ENCODE data around the gene MORC1. TPM values are rescaled to one million over a fixed set of nuclear protein-coding genes. Genes with fewer than 3 reads are reported as not detected.

MORC1 gene
- total RNA-seq, 2 experiments from 2014 or later, result not detected

GRCh38 chr3:108976058-108976457 lies 141.9 kb downstream of the MORC1 start:
- no TSS peak for BruUV-seq (replicated peaks)
- DNase-seq (ENCODE audit: low spot score), result no peak
- TF ChIP-seq CTCF (conservative IDR thresholded peaks at IDR 0.05; ENCODE audit: low read length) (no peak), EZH2phosphoT487 (IDR thresholded peaks at IDR 0.05; ENCODE audit: borderline replicate concordance, low read depth, low read length) (no peak)
- no peak overlapping the region for H3K4me2 ChIP-seq (ENCODE audit: low read length)
- H3K9me2 ChIP-seq (ENCODE audit: insufficient read depth, low read length), result no peaks in the 10 kb centered on the region
- POLR2A ChIA-PET, result no interaction called here
- CTCF ChIA-PET (ENCODE audit: unreplicated experiment), result no interaction called here
- no peaks in the 10 kb centered on the region for H3K79me2 ChIP-seq (ENCODE audit: insufficient read depth, low read depth, low read length)
- H3K27ac ChIP-seq (ENCODE audit: low read depth, low read length, poor library complexity, severe bottlenecking), result no peak overlapping the region
- no peaks in the 10 kb centered on the region for H3K4me1 ChIP-seq (ENCODE audit: insufficient read depth, low read length, poor library complexity, severe bottlenecking)
- H2AFZ ChIP-seq (ENCODE audit: low read length), result no peak overlapping the region
- intact Hi-C loops (cut with micrococcal nuclease; ENCODE audit: unreplicated experiment), result no loop called here
- H3K4me3 ChIP-seq (ENCODE audit: low read depth, low read length, poor library complexity, severe bottlenecking), result no peak overlapping the region
- no peaks in the 10 kb centered on the region for H4K20me1 ChIP-seq (ENCODE audit: insufficient read depth, low read length)
- H3K9me3 ChIP-seq (ENCODE audit: low read length), result no peaks in the 10 kb centered on the region
- H3K36me3 ChIP-seq (ENCODE audit: insufficient read depth, low read length), result no peaks in the 10 kb centered on the region

- H3K79me2 ChIP-seq (ENCODE audit: insufficient read depth, low read depth, low read length), result no peaks in the 10 kb centered on the region
- no peak for DNase-seq (ENCODE audit: low spot score)
- H3K9me3 ChIP-seq (ENCODE audit: low read length), result no peaks in the 10 kb centered on the region
- no peak overlapping the region for H3K4me3 ChIP-seq (ENCODE audit: low read depth, low read length, poor library complexity, severe bottlenecking)
- ChIA-PET CTCF (ENCODE audit: unreplicated experiment) (no interaction called here), POLR2A (no interaction called here)
- intact Hi-C loops (cut with micrococcal nuclease; ENCODE audit: unreplicated experiment), result no loop called here
- H3K27ac ChIP-seq (ENCODE audit: low read depth, low read length, poor library complexity, severe bottlenecking), result no peak overlapping the region
- TF ChIP-seq CTCF (conservative IDR thresholded peaks at IDR 0.05; ENCODE audit: low read length) (no peak), EZH2phosphoT487 (IDR thresholded peaks at IDR 0.05; ENCODE audit: borderline replicate concordance, low read depth, low read length) (no peak)
- H4K20me1 ChIP-seq (ENCODE audit: insufficient read depth, low read length), result no peaks in the 10 kb centered on the region
- no TSS peak for BruUV-seq (replicated peaks)
- H3K9me2 ChIP-seq (ENCODE audit: insufficient read depth, low read length), result no peaks in the 10 kb centered on the region
- no peak overlapping the region for H2AFZ ChIP-seq (ENCODE audit: low read length)
- H3K36me3 ChIP-seq (ENCODE audit: insufficient read depth, low read length), result no peaks in the 10 kb centered on the region
- H3K4me1 ChIP-seq (ENCODE audit: insufficient read depth, low read length, poor library complexity, severe bottlenecking), result no peaks in the 10 kb centered on the region
- no peak overlapping the region for H3K4me2 ChIP-seq (ENCODE audit: low read length)
Measured at GRCh38 chr3:108973019-108973418, 144.9 kb downstream of the MORC1 start.

- Histone ChIP-seq H3K27ac (ENCODE audit: low read depth, low read length, poor library complexity, severe bottlenecking) (no peak overlapping the region), H3K4me3 (ENCODE audit: low read depth, low read length, poor library complexity, severe bottlenecking) (no peak overlapping the region), H3K4me2 (ENCODE audit: low read length) (no peak overlapping the region), H3K4me1 (ENCODE audit: insufficient read depth, low read length, poor library complexity, severe bottlenecking) (no peaks in the 10 kb centered on the region), H2AFZ (ENCODE audit: low read length) (no peak overlapping the region), H4K20me1 (ENCODE audit: insufficient read depth, low read length) (no peaks in the 10 kb centered on the region), H3K9me2 (ENCODE audit: insufficient read depth, low read length) (no peaks in the 10 kb centered on the region), H3K79me2 (ENCODE audit: insufficient read depth, low read depth, low read length) (no peaks in the 10 kb centered on the region), H3K36me3 (ENCODE audit: insufficient read depth, low read length) (no peaks in the 10 kb centered on the region), H3K9me3 (ENCODE audit: low read length) (no peaks in the 10 kb centered on the region)
- no TSS peak for BruUV-seq (replicated peaks)
- POLR2A ChIA-PET, result no interaction called here
- CTCF ChIA-PET (ENCODE audit: unreplicated experiment), result no interaction called here
- intact Hi-C loops (cut with micrococcal nuclease; ENCODE audit: unreplicated experiment), result no loop called here
- TF ChIP-seq CTCF (conservative IDR thresholded peaks at IDR 0.05; ENCODE audit: low read length), result no peak
- TF ChIP-seq EZH2phosphoT487 (IDR thresholded peaks at IDR 0.05; ENCODE audit: borderline replicate concordance, low read depth, low read length), result no peak
- DNase-seq (ENCODE audit: low spot score), result no peak
Measured at GRCh38 chr3:108972482-108972881, 145.5 kb downstream of the MORC1 start.
